ENCODE measurements around the gene USP48.

USP48 gene

DNA sequence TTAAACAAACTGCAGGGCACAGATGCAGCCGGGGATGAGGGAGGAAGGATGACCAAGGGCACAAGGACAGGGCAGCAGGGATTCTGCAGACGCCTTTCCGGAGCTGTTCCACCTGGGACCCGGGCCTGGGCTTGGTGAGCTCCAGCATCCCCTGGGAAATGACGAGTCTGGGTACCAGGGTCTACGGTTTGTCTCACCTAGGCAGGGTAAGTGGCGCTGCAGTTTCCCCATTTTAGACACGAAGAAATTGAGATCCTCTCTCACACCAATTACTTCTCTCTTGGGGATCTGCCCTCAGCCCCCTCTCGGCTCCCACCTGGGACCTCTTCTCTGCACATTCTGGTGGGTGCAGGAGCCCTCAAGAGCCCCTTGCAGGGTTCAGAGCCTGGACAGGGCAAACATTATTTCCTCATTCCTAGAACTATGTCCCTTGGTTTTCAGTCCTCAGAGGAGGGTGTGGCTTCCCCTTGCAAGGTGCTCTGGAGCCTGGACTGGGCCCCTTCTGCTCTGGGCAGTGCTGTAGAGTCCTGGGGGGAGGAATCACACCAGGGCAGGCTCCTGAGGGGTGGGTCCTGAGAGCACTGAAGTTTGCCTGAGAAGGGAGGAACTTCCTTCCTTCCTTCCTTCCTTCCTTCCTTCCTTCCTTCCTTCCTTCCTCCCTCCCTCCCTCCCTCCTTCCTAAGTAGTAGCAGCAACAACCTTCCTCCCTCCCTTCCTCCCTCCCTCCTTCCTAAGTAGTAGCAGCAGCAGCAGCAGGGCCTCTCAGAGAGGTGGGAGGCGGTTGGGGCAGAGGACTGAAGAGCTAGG lies 129.8 kb downstream of the USP48 start:
- Histone ChIP-seq H3K36me3 (ENCODE audit: insufficient read depth, low read length) (no peaks in the 10 kb centered on the region), H3K9ac (ENCODE audit: low read depth, low read length) (no peak overlapping the region), H3K4me1 (ENCODE audit: insufficient read depth, low read length) (peaks cover 11% of the 10 kb centered on the region; the same call in 1 of the 2 replicates), H3K9me3 (ENCODE audit: control insufficient read depth, insufficient read depth, low read length) (no peaks in the 10 kb centered on the region)

DNA sequence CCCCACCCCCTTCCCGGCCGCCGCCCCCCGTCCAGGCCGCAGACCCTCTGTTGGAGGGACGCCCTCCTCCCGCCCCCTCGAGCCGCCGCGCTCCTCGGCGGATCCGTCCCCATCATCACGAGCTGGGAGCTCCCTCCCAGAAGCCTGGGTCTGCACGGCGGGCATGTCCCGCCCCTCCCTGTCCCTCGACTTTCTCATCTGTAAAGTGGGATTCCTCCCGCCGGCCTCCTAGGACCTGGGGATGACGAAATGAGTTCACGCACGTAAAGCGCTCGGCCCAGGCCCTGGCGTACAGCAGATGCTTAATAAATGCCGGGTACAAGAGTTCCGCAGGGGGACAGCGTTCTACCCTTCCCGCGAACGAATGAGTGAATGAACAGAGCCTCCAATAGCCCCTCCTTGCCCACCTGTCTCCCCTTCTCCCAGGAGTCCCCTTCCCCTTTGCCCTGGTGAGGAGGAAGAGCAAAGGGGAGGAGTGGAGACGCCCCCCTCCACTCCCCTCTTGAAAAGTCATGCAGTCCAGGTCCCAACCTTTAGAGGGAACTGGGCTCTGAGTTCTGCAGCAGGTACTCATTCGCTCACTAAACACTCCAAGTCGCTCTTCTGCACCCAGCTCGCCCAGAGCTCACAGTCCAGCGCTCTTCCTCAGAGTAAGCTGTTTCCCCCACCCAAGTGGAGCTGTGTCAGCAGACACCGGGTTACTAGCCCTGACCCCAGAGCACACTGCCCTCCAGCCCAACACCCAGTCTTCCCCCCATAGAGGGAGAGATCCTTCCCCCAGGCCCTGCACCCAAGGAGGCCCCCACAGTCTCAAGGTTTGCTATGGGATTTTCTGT lies 130.6 kb downstream of the USP48 start:
- Histone ChIP-seq H3K36me3 (ENCODE audit: insufficient read depth, low read length) (no peaks in the 10 kb centered on the region), H3K9ac (ENCODE audit: low read depth, low read length) (peak overlapping the region; percentile 28; the same call in 1 of the 2 replicates), H3K4me1 (ENCODE audit: insufficient read depth, low read length) (peaks cover 11% of the 10 kb centered on the region; the same call in 1 of the 2 replicates), H3K9me3 (ENCODE audit: control insufficient read depth, insufficient read depth, low read length) (no peaks in the 10 kb centered on the region)

DNA sequence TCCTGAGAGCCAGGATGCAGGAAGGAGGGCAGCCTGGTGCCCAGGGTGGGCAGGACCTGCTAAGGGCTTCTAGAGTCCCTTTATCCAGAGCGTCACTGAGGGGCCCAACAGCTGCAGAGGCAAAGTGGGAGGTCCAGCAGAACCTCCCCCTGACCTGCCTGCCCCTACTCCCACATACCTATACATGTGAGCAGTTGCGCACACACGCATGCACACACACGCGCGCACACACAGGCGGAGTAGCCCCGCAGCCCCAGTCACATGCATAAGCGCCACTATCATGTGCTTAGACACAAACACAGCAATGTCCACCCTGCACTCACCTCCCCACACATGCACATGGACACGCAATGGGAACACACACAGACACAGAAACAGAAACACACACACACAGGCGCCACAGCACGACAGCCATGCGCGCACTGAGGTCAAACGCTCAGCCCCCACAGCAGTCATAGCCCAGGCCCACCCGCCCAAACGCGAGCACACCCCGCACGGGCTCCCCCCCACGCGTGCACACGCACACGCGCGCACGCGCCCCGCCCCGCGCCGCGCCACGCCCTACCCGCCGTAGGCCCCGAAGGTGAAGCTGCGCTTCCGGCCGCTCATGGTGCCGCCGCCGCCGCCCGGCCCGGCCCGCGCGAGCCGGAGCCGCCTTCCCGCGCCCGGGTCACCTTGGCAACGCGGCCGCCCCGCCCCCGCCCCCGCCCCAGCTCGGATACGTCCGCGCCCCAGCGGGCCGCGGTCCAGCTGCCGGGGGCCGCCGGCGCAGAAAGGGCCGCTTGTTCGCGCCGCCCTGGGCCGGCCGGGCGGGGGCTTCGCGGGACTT lies 131.5 kb downstream of the USP48 start:
- peaks cover 11% of the 10 kb centered on the region; the same call in 1 of the 2 replicates for H3K4me1 ChIP-seq (ENCODE audit: insufficient read depth, low read length)
- no peaks in the 10 kb centered on the region for H3K36me3 ChIP-seq (ENCODE audit: insufficient read depth, low read length)
- H3K9ac ChIP-seq (ENCODE audit: low read depth, low read length) = peak overlapping the region; percentile 27; the same call in 1 of the 2 replicates
- no peaks in the 10 kb centered on the region for H3K9me3 ChIP-seq (ENCODE audit: control insufficient read depth, insufficient read depth, low read length)

DNA sequence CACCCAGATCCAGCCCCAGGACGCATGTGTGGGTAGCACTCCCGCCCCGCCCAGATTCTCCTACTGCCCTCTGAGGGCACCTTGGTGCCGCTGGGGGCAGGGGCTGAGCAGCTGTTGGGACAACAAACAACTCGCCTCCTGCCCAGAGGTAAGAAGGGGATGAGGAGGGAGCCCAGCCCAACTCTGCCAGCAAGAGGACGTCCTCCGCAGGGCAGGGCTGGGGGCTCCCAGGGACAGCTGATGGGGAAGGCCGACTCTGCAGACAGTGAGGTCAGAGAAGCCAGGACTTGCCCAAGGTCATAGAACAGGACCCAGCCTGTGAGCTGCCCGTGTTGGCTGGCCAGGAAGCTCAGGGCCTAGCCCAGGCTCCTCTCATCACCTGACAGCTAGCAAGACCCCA lies 132.5 kb downstream of the USP48 start:
- no peaks in the 10 kb centered on the region for H3K36me3 ChIP-seq (ENCODE audit: insufficient read depth, low read length)
- peaks cover 11% of the 10 kb centered on the region; the same call in 1 of the 2 replicates for H3K4me1 ChIP-seq (ENCODE audit: insufficient read depth, low read length)
- no peaks in the 10 kb centered on the region for H3K9me3 ChIP-seq (ENCODE audit: control insufficient read depth, insufficient read depth, low read length)
- H3K9ac ChIP-seq (ENCODE audit: low read depth, low read length) = no peak overlapping the region

DNA sequence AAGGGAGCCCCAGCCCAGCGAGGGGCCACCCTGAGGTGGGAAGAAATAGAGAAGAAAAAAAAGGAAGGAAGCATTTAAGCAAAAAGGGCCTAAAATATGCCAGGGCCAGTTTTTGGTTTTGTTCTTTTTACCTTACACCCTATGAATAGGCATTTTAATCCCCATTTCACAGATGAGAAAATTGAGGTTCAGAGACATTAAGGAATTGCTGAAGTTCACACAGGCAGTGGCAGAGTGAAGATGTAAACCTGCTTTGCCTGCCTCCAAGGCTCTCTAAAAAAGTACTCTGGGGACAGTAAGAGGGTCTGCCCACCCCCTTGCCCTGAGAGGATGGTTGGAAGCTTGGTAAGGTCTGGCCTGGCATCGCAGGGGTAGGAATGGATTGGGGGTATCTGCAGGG lies 133.6 kb downstream of the USP48 start:
- H3K4me1 ChIP-seq (ENCODE audit: insufficient read depth, low read length) = peaks cover 11% of the 10 kb centered on the region; the same call in 1 of the 2 replicates
- no peaks in the 10 kb centered on the region for H3K9me3 ChIP-seq (ENCODE audit: control insufficient read depth, insufficient read depth, low read length)
- no peaks in the 10 kb centered on the region for H3K36me3 ChIP-seq (ENCODE audit: insufficient read depth, low read length)
- no peak overlapping the region for H3K9ac ChIP-seq (ENCODE audit: low read depth, low read length)

DNA sequence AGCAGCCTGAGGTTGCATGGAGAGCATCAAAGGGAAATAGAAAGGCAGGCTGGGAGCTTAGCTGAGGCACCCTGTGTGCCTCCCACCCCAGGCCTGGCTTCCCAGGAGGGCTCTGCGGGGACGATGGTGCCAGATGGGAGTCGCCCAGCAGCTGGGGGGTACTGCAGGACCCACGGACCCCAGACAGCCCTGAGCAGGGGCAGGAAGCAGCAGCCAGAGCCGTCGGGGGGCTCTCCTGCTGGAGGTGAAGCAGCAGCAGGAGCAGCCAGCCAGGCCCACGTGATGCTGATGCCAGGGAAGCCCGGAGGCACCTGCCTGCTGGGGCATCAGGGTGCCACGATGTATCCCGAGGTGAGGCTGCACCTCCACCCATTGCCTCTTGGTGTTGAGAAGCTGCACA lies 134.2 kb downstream of the USP48 start:
- Histone ChIP-seq H3K36me3 (ENCODE audit: insufficient read depth, low read length) (no peaks in the 10 kb centered on the region), H3K9me3 (ENCODE audit: control insufficient read depth, insufficient read depth, low read length) (no peaks in the 10 kb centered on the region), H3K9ac (ENCODE audit: low read depth, low read length) (no peak overlapping the region), H3K4me1 (ENCODE audit: insufficient read depth, low read length) (peaks cover 11% of the 10 kb centered on the region; the same call in 1 of the 2 replicates)

DNA sequence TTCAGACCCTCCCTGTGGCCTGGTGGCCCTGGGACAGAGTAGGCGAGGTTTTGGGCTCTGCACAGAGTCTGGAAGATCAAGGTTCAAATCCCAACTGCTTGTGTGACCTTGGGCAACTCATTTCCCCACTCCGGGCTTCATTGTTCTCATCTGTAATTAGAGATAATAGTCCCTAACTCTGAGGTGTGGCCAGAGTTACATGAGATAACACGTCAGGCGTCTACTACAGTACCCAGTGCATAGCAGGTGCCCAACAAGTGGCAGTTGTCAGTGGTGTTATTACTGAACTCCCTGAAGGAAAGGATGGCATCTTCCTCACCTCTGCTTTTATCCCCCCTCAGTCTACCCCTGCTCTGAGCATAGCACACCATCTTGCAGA lies 134.6 kb downstream of the USP48 start:
- H3K36me3 ChIP-seq (ENCODE audit: insufficient read depth, low read length) = no peaks in the 10 kb centered on the region
- H3K9ac ChIP-seq (ENCODE audit: low read depth, low read length) = no peak overlapping the region
- peaks cover 11% of the 10 kb centered on the region; the same call in 1 of the 2 replicates for H3K4me1 ChIP-seq (ENCODE audit: insufficient read depth, low read length)
- H3K9me3 ChIP-seq (ENCODE audit: control insufficient read depth, insufficient read depth, low read length) = no peaks in the 10 kb centered on the region

DNA sequence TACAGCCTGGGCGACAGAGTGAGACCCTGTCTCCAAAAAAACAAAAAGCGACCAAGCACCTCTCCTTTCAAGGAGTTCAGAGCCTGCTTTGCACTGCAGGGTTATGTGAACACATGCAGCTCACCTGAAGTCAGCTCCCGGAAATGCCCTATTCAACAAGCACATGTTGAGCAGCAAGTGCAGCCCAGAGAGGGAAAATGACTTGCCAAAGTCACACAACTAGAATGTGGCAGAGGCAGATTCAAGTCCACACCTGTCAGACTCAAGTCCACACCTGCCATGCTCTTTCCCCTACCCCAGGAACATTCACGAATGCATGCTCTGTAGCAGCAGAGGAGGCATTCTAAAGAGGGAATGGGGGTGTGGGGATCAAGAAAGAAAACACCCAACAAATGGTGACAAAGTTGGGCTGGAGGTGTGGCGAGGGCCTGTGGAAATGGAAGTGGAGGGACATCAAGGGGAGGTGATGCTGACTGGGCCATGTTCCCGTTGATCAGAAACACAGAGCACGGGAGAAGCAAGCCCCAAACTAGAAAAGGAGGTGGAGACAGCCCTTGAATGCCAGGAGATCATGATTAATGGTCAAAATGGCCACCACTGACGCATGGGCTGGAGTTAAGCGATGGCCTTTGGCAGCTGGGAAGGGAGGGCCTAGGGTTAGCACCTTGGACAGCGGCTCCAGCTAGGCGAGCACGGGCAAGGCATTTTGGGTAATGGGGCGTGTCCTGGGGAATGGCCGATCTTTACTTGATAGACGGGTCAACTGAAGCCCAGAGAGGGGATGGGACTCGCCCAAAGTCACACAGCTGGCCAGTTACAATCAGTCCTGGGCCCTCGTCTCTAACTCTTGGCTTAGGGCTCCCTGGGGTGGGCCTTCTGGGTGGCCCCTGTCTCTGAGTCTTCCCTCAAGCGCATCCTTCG lies 135.3 kb downstream of the USP48 start:
- no peaks in the 10 kb centered on the region for H3K9me3 ChIP-seq (ENCODE audit: control insufficient read depth, insufficient read depth, low read length)
- no peaks in the 10 kb centered on the region for H3K36me3 ChIP-seq (ENCODE audit: insufficient read depth, low read length)
- H3K4me1 ChIP-seq (ENCODE audit: insufficient read depth, low read length) = peaks cover 8% of the 10 kb centered on the region; the same call in 1 of the 2 replicates
- no peak overlapping the region for H3K9ac ChIP-seq (ENCODE audit: low read depth, low read length)

DNA sequence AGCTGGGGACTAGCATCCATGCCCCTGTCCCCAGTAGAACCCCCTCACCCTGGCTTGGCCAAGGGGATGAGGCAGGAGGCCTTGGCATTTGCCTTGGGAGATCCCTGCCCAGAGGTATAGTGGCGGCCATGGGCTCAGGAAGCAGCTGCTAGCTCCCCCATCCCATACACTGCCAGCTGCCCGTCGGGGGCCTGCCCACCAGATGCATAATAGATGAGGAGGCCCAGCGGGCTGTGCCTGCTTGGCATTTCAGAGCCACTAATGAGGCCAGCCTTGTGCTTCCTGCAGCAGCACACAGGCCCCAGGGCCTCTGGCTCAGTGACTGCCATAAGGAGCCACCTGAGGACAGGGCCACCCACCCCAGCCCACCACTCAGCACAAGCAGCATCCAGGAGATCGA lies 137.4 kb downstream of the USP48 start:
- Histone ChIP-seq H3K9ac (ENCODE audit: low read depth, low read length) (no peak overlapping the region), H3K9me3 (ENCODE audit: control insufficient read depth, insufficient read depth, low read length) (no peaks in the 10 kb centered on the region), H3K4me1 (ENCODE audit: insufficient read depth, low read length) (peaks cover 7% of the 10 kb centered on the region; the same call in 1 of the 2 replicates), H3K36me3 (ENCODE audit: insufficient read depth, low read length) (no peaks in the 10 kb centered on the region)

DNA sequence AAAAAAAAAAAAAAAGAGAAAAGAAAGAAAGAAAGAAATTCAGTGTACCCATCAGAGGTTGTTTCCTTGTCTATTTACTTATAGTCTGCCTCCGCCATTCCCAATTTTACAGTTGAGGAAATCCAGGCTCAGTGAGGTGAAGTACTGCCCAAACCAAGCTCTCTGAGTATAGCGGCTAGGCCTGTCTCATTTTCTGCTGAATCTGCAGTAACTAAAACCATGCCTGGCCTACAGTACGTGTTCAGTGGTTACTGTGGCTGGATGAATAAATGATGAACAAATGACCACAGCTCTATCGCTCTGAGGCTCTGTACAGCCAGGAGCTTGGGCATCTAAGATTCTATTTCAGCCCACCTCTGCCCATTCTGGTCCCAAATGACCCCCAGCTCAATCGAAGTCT lies 138.0 kb downstream of the USP48 start:
- Histone ChIP-seq H3K36me3 (ENCODE audit: insufficient read depth, low read length) (no peaks in the 10 kb centered on the region), H3K9ac (ENCODE audit: low read depth, low read length) (no peak overlapping the region), H3K9me3 (ENCODE audit: control insufficient read depth, insufficient read depth, low read length) (no peaks in the 10 kb centered on the region), H3K4me1 (ENCODE audit: insufficient read depth, low read length) (peaks cover 12% of the 10 kb centered on the region; the same call in 1 of the 2 replicates)

DNA sequence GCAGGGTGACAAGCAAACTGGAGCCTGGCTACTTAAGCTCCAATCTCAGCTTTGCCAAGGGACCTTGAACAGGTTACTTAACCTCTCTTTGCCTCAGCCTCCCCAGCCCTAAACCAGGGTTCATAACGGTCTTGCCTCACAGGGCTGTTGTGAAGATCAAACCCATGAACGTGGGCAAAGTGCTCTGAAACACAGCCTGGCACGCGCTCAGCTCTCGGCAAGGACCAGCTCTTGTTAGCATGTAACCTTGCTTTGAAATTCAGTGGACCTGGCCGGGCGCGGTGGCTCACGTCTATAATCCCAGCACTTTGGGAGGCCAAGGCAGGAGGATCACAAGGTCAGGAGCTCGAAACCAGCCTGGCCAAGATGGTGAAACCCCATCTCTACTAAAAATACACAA lies 138.6 kb downstream of the USP48 start:
- H3K36me3 ChIP-seq (ENCODE audit: insufficient read depth, low read length) = no peaks in the 10 kb centered on the region
- no peaks in the 10 kb centered on the region for H3K9me3 ChIP-seq (ENCODE audit: control insufficient read depth, insufficient read depth, low read length)
- H3K4me1 ChIP-seq (ENCODE audit: insufficient read depth, low read length) = peaks cover 16% of the 10 kb centered on the region
- H3K9ac ChIP-seq (ENCODE audit: low read depth, low read length) = no peak overlapping the region

DNA sequence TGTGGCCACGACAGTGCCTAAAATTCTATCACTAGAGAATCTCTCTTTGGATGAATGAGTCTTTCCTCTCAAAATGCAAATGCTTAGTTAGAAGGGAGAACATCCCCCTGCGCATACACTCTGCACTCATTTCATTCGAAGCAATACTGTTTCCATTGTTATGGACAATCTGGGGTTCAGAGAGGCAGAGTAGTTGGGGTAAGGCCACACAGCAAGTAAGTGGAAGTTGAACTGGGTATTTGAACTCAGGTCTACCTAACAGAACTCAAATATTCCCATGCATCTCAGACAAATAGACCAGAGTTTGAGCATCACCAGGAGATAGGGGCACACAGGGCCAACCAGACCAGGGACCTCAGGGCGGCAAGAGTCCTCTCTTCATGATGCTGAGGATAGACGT lies 139.3 kb downstream of the USP48 start:
- Histone ChIP-seq H3K9me3 (ENCODE audit: control insufficient read depth, insufficient read depth, low read length) (no peaks in the 10 kb centered on the region), H3K36me3 (ENCODE audit: insufficient read depth, low read length) (no peaks in the 10 kb centered on the region), H3K9ac (ENCODE audit: low read depth, low read length) (no peak overlapping the region), H3K4me1 (ENCODE audit: insufficient read depth, low read length) (peaks cover 23% of the 10 kb centered on the region)

DNA sequence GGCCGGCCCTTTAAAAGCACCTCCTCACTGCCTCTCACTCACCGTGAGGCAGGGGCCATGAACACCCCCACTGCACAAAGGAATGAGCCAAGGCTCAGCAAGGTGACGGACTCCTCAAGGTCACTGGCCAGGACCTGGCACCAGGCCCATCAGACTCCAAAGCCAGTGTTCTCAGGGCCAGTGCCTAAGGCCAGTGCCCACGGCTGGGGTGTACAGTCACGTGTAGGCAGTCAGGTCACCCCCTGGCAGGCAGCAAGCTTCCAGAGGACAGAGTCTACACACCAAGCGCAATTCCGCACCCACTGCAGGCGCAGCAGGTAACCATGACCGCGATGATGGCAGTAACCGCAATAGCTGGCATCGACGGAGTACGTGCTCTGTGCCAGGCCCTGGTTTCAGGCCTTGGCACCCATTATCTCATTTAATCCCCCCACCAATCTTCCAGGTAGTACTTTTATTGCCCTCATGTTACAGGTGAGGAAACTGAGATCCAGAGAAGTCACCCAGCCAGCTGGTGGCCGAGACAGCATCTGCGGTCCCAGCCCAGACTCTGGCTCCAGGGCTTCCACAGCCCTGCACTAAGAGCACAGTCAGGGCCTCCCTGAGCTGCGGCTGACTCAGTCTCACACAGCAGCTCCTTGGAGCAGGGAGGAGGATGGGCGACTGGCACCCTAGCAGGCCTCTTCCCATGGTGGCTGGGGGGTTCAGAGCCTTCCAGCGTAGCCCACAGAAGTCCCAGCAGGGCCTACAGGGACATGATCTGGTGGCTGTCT lies 140.8 kb downstream of the USP48 start:
- H3K9ac ChIP-seq (ENCODE audit: low read depth, low read length) = no peak overlapping the region

More for the DNA sequence above, 140.8 kb downstream of the USP48 start:
- H3K4me1 ChIP-seq (ENCODE audit: insufficient read depth, low read length) = peaks cover 27% of the 10 kb centered on the region
- no peaks in the 10 kb centered on the region for H3K9me3 ChIP-seq (ENCODE audit: control insufficient read depth, insufficient read depth, low read length)
- no peaks in the 10 kb centered on the region for H3K36me3 ChIP-seq (ENCODE audit: insufficient read depth, low read length)

Measured in ES-I3 (cell line).